Measurements from ENCODE around the gene MAML3.

MAML3 gene

DNA sequence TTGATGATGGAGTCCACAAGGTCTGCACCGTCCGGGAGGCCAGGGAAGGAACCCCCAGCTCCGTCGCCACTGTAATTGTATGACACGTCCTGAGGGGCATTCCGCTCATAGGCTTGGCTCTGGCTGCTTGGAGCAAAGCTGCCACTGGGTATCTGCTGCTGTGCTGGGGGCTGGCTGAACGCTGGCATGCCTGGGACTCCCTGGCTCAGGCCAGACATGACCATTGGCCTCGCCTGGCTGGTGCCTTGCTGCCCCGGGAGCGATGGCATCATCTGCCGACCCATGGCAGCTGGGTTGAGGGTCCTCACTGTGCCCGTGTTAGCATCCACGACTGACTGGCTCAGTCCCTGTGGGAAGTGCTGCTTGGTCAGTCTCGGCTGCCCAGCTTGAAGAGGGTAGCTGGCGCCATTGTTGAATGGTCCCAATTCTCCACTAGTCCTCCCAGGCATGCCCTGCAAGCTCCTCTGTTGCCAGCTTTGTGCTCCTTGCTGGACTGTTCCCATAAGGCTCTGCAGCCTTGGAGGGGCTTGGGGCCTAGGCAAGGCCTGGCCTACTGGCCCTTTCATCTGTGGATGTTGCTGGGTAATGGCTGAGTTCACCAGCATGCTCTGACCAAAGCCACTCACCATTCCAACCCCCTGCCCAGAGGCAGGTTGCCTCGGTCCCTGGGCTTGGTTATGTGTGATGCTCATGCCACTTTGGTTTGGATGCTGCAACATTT, 434.4 kb downstream of the MAML3 start:
- DNase-seq (ENCODE audit: low spot score): no peak
- TF ChIP-seq, protein P1, sequence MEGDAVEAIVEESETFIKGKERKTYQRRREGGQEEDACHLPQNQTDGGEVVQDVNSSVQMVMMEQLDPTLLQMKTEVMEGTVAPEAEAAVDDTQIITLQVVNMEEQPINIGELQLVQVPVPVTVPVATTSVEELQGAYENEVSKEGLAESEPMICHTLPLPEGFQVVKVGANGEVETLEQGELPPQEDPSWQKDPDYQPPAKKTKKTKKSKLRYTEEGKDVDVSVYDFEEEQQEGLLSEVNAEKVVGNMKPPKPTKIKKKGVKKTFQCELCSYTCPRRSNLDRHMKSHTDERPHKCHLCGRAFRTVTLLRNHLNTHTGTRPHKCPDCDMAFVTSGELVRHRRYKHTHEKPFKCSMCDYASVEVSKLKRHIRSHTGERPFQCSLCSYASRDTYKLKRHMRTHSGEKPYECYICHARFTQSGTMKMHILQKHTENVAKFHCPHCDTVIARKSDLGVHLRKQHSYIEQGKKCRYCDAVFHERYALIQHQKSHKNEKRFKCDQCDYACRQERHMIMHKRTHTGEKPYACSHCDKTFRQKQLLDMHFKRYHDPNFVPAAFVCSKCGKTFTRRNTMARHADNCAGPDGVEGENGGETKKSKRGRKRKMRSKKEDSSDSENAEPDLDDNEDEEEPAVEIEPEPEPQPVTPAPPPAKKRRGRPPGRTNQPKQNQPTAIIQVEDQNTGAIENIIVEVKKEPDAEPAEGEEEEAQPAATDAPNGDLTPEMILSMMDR (IDR thresholded peaks at IDR 0.05; ENCODE audit: borderline replicate concordance, control extremely low read depth, extremely low read depth, insufficient read depth, missing control alignments): no peak
- in situ Hi-C loops (cut with MboI; ENCODE audit: low sequenced_read_pairs, unreplicated experiment): no loop called here

DNA sequence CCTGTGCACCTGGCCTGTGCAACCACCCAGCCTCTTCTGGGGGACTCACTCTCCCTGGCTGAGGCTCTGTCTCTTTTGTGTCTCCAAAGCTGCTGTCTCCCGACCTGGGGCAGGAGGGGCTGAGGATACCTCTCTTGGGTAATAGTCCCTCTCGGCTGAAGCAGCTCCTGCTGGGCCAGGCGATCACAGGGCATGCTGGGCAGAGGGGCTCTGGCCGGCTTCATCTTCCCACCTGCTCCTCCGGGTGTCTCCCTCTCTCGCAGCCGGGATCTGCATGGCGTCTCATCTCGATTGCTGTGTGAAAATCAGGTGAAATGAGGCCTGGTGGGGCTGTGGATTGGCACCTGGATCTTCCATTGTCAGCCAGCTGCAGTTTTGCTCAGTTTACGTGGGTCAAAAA, 435.2 kb downstream of the MAML3 start:
- no peak for DNase-seq (ENCODE audit: low spot score)
- TF ChIP-seq, protein P1 (IDR thresholded peaks at IDR 0.05; ENCODE audit: borderline replicate concordance, control extremely low read depth, extremely low read depth, insufficient read depth, missing control alignments): no peak
- in situ Hi-C loops (cut with MboI; ENCODE audit: low sequenced_read_pairs, unreplicated experiment): no loop called here

DNA sequence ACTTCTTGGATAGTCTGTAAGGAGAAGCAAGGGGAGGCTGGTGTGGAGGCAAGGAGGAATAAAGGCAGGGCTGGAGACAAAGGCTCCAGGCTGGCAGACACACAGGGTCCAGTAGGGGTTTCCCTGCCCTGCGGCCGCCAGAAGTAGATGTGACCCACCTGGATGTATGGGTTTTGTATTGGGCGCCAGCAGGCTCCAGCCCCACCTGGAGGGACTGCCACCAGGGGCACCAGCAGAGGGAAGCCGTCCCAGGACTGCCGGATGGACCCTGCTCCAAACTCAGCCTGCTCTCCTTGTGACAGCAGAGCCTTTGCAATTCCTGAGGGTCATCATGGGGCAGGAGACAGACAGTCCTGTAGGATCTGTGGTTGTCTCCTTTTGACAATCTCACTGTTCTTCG, 435.6 kb downstream of the MAML3 start:
- no peak for DNase-seq (ENCODE audit: low spot score)
- TF ChIP-seq, protein P1 (IDR thresholded peaks at IDR 0.05; ENCODE audit: borderline replicate concordance, control extremely low read depth, extremely low read depth, insufficient read depth, missing control alignments): no peak
- in situ Hi-C loops (cut with MboI; ENCODE audit: low sequenced_read_pairs, unreplicated experiment): no loop called here

DNA sequence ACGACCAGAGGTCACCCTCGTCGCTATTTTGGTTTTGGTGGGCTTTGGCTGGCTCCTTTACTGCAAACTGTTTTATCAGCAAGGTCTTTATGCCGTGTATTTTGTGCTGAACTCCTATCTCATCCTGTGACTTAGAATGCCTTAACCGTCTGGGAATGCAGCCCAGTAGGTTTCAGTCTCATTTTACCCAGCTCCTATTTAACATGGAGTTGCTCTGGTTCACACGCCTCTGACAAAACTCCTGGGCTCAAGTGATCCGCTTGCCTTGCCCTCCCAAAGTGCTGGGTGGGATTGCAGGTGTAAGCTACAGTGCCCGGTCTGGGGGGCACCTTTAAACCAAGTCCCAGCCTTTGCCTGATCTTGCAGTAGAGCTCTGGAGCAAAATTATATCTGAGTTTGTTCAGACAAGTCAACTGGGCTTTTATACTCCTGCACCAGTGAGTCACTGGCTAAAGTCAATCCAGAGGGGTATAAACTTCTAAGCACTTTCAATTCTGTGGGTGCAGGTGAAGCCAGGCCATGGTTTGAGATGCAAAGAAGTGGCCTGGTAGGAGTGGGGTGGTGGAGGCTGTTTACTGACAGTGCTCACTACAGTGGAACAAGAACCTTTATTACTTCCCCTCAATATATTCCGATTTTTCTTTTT, 438.1 kb downstream of the MAML3 start:
- DNase-seq (ENCODE audit: low spot score): no peak
- in situ Hi-C loops (cut with MboI; ENCODE audit: low sequenced_read_pairs, unreplicated experiment): no loop called here
- TF ChIP-seq, protein P1 (IDR thresholded peaks at IDR 0.05; ENCODE audit: borderline replicate concordance, control extremely low read depth, extremely low read depth, insufficient read depth, missing control alignments): no peak

DNA sequence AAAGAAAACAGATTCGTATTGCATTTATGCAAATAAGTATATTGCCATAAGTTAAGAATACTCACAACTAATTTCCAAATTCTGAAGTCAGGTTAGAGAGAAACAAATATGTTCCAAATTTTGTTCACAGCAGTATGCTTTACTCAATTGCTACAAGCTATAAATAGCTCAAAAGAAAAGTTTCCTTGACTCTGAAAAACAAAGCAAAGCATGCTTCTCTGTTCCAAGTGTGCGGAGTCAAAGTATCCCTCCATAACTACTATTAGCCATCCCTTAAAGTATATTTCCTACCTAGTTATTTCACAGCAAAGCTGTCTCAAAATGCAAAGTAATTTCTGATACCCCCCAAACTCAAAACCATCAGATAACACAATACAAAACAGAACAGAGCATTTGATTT, 441.1 kb downstream of the MAML3 start:
- in situ Hi-C loops (cut with MboI; ENCODE audit: low sequenced_read_pairs, unreplicated experiment): no loop called here
- DNase-seq (ENCODE audit: low spot score): no peak
- TF ChIP-seq, protein P1 (IDR thresholded peaks at IDR 0.05; ENCODE audit: borderline replicate concordance, control extremely low read depth, extremely low read depth, insufficient read depth, missing control alignments): no peak

DNA sequence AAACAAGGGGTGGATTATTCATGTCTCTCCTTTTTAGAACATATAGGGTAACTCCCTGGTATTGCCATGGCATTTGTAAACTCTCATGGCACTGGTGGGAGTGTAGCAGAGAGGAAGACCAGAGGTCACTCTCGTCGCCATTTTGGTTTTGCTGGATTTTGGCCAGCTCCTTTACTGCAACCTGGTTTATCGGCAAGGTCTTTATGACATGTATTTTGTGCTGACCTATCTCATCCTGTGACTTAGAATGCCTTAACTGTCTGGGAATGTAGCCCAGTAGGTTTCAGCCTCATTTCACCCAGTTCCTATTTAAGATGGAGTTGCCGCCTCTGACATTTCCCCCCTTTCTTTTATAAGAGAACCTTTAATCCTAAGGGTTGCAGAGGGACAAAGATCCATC, 442.5 kb downstream of the MAML3 start:
- no peak for DNase-seq (ENCODE audit: low spot score)
- in situ Hi-C loops (cut with MboI; ENCODE audit: low sequenced_read_pairs, unreplicated experiment): no loop called here
- TF ChIP-seq, protein P1 (IDR thresholded peaks at IDR 0.05; ENCODE audit: borderline replicate concordance, control extremely low read depth, extremely low read depth, insufficient read depth, missing control alignments): no peak
